GM21526 (cell line): Measurements from ENCODE around the gene HABP4.
A peak's percentile ranks its signal among the peaks of the same experiment; 100 is the strongest.

ENCODE experiments used
- ATAC-seq: cut with Tn5 transposase; IDR thresholded peaks from one replicate; pipeline ENCODE4 v1.9.1; 2021; ENCODE audit warnings: moderate library complexity; ENCODE audit not compliant: unreplicated experiment, low FRiP score

Gene HABP4

GRCh38 chr9:96467784-96468183 lies 17.8 kb downstream of the HABP4 start:
- ATAC-seq: no peak

DNA sequence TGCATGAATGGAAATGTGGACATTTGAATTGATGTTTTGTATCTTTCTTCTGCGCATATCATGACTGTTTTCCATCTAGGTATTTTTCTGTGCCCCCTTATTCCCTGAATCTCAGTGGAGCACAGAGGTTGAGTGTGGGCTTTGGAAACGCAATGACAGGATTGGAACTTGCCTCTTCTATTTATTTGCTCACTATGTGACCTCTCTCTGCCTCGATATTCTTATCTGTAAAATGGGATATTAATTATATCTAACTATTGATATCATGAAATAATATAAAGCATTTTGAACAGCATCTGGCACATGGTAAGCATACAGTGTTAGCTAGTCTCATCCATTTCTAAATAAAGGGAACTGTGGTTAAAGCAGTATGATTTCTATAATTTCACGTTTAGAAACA lies 26.0 kb downstream of the HABP4 start:
- no peak for ATAC-seq

DNA sequence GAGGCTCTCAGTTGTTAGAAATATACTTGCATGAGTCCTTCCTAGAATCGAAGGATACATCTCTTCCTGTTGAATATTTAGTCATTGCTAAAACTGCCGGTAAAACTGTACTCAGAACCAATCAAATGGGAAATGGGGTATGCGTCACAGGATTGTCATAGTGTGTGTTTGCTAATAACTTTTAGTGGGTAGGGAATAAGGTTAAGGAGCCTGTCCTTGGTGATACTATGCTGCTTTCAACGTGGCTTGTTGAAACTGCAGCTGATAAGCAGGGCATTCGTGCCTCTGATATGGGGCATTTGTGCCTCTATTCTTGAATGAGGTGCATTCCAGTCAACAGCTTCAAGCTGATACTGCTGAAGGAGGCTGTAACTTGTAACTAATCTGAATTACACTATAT lies 26.6 kb downstream of the HABP4 start:
- ATAC-seq: no peak

GRCh38 chr9:96478829-96479371 lies 28.9 kb downstream of the HABP4 start:
- ATAC-seq: peak; percentile 66

GRCh38 chr9:96480736-96481135 lies 30.8 kb downstream of the HABP4 start:
- ATAC-seq: no peak

DNA sequence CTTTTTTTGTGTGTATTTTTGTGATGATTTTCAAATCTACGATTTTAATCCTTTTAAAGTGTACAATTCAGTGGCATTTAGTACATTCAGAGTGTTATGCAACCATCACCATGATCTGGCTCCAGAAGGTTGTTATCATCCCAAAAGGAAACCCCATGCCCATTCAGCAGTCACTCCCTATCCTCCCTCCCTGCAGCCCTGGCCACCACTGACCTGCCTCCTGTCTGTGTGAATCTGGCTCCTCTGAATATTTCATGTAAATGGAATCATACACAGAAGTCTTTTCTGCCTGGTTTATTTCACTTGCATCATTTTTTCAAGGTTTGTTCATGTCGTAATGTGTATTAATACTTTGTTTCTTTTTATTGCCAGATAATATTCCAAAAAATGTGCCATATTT lies 32.5 kb downstream of the HABP4 start:
- ATAC-seq: no peak

DNA sequence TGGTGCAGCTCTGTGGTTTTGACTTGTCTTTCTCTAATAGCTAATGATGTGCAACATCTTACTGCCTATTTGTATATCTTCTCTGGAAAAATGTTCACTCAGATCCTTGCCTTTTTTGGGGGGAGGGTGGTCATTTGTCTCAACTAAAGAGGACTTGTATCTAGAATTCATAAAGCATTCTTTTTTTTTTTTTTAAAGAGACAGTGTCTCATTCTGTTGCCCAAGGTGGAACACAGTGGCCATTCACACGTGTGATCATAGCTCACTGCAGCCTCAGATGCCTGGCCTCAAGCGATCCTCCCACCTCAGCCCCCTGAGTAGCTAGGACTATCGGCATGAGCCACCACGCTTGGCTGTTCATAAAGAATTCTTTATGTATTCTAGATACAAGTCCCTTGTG lies 33.2 kb downstream of the HABP4 start:
- ATAC-seq: no peak

DNA sequence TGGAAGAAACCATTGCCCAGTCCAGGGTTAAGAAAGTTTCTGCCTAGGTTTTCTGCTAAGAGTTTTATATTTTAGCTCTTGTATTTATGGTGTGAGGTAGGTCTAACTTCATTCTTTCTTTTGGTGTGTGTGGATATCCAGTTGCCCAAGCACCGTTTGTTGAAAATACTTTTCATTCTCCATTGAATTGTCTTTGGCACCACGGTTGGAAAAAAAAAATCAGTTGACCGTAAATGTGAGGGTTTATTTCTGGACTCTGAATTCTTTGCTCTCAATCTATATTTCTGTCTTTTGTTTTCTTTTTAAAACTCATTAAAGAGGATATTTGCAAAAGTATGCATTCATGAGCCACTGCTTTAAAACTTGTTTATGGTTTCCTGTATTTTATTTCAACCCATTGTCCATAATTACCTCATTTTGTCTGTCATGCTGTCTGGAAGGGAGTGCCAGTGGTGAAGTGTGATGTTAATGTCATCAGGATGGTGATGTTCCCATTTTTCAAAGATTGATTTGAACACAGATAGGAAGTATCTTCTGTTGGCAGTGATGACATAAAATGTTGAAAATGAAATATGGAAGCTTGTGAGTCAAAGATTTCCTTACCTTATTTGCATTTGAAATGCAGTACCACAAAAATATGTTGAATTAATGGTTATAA lies 33.9 kb downstream of the HABP4 start:
- ATAC-seq: no peak

DNA sequence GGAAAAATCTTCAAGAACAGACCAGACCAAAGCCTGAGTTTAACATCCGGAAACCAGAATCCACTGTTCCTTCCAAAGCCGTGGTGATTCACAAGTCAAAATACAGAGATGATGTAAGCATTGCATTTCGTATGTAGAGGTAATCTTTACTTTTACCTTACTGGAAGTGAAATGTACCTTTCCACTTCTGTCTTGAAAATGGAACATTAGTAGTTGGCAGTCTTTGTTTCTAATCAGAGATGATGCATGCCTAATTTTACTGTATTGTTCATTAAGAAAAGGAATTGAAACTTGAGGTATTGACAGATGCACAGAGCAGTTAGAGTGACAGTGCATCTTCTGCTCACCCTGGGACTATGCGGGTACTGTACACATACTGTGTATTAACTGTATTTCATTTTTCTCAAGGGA lies 34.6 kb downstream of the HABP4 start:
- ATAC-seq: peak; percentile 86

DNA sequence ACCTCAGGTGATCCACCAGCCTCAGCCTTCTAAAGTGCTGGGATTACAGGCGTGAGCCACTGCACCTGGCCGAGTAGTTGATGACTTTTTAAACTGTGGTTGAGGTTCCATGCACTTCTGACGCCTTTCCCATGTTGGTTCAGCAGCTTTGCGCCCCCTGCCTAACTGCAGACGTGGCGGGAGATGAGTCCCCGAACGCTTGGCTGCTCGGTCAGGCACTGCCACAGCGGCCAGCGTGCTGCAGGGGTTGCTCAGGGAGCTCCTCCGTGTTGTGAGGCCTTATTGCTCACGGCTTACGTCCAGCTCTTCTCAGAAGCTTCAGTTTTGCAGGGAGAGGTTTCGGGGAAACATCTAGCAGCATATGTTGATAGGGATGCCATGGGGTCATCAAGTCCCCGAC lies 35.3 kb downstream of the HABP4 start:
- no peak for ATAC-seq

DNA sequence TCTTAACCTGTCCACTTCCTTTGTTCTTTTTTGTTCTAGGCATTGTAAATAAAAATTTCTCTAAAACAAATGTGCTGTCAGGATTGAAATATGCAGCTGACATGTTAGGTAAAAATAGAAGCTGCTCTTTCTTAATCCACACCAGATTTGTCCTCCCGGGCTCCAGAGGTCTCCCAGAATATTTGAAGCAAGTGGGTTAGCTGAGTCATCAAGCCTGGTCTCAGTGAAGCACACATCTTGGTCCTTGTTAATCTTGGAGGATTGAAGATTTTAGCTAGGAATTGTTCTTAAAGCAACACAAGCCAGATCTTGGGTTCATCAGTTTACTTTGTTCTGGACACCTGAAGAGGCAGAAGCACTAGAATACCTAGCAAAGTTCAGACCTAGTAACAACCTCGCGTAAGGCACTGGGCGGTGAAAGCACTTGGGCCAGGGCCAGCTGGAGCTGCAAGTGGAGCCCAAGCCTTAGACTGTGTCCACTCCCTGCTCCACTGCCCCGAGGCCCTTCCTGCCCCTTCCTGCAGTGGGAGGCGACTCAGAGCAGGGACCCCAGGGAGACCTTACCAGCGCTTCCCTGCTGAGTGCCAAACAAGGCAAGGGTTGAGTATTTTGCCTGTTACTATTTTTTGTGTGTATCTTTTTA lies 36.5 kb downstream of the HABP4 start:
- ATAC-seq: no peak

DNA sequence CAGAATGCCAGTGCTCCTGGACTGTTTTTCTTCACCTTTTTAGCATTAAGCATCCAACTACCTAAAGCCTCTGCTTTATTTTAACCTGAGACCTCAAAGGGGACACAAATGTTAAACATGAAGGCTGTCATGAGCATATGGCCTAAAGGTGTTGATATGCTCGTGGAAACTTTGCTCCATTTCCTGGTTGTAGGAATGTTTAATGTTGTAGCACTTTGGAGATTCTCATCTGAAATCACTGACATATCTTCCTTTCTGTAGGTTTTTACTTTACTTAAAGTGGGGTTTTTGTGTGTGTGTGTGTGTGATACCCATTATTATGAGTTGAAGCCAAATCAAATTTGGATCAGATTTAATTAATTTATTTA lies 37.0 kb downstream of the HABP4 start:
- no peak for ATAC-seq

DNA sequence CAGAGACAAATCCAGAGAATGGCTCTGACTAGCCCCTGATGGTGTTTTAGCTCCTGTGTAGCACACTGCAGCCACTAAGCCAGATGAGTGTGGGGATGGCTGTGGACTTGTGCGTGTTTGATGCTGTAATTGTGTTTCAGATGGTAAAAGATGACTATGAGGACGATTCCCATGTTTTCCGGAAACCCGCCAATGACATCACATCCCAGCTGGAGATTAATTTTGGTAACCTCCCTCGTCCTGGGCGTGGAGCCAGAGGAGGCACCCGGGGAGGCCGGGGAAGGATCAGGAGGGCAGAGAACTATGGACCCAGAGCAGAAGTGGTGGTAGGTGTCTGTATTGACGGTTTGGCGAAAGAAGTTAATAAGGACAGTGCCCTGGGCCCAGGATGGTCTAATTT lies 38.0 kb downstream of the HABP4 start:
- ATAC-seq: no peak

DNA sequence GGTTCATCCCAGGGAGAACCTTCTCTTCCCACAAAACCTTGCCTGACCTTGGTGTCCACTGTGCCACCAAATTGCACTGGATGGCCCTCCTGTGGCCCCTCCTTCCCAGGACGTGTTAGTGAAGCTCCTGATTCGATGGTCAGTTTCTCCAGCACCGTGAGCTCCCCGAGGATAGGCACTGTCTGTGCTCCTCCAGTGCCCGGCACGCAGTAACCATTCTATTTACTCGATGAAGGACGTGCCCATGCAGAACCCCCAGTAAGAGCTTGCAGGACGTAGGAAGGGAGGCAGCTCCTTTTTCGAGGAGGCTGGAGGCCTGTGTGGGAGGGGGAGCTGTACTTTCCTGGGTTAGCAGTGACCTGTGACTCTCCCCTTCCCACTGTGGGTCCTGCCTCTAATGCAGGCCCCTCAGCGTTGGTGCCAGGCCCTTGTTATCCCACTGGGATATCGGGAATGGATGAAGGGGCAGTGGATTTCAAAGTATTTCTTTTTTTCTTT lies 39.6 kb downstream of the HABP4 start:
- ATAC-seq: no peak

DNA sequence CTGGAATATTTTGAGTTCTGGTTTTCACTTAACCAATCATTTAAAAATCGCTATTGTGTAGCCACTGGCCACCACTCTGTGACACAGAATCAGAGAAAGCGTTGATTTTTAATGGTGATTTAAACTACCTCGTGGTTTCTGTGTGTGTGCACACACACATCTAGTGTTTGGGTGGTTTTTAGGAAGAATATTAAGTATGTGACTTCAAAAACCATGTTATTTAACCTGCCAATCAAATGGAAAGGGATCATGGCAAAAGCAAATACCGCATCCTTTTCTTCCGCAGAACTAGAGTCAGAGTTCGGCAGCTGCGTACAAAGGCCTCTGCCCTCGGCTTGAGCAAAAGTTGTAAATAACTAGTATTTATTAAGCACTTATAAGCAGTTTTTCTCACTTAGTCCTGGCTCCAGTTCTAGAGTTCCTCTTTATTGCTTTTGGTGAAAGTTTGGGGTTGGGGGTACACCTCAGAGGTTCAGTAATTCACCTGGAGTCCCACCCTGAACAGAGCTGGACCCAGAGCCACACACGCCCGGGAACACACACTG lies 40.6 kb downstream of the HABP4 start:
- no peak for ATAC-seq

GRCh38 chr9:96491079-96491879 lies 41.3 kb downstream of the HABP4 start:
- no peak for ATAC-seq

DNA sequence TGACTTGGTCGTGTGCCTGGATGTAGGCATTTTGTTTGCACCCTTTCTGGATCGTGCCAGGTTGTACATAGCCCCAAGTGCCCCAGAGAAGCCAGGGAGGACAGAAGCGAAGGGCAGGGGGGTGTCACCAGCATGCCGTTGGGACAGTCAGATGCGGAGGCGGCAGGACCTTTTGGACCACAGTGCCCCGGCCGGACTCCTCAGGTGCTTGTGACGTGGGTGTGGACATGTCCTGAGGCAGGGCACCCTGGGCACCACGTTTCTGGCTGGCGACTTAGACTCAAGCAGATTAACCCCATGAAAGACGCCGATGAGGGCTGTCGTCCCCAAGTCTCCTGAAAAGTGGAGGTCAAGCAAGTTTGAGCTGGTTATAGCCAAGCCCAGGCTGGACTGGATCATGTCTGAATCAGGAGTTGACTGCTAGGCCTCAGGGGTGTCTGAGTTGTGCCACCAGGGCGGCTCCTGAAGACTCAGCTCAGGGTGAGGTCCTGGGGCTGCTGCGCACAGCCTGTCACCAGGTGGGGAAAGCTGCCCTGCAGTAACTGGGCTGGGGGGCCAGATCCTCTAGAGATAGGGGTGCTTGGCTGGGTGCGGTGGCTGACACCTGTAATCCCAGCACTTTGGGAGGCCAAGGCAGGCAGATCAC lies 42.0 kb downstream of the HABP4 start:
- no peak for ATAC-seq

GRCh38 chr9:96492993-96493531 lies 43.1 kb downstream of the HABP4 start:
- ATAC-seq: no peak

- no peak for ATAC-seq
Observed at GRCh38 chr9:96493757-96494156, 43.8 kb downstream of the HABP4 start.

DNA sequence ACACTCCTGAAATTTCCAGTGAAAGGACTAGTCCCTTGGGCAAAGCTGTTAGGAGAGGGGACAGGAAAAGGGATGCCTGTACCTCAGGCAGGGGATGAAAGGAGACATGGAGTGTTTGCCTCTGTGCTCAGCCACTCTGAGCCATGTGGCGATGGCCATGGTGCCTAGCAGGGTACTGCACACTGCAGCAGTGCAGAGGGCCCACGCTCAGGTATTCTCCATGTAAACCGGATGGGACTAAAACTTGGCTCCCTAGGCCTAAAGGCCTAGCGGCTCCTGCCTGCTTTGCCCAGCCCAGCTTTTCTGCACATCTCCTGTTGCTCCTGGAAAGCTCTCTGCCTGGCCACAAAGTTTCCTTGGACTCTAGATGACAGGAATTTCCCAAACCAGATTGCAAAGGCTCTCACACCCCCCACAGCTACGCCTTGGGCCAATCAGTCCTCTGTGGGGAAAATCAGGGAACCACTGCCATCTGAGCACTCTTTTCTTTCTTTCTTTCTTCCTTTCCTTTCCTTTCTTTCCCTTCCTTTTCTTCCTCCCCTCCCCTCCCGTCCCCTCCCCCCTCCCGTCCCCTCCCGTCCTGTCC lies 44.3 kb downstream of the HABP4 start:
- ATAC-seq: no peak
